GM19438 (cell line): Measurements from ENCODE around the gene VSTM2B.
"Not testable (repeated sequence)": the region's sequence is repeated elsewhere in the genome, so short reads cannot be mapped to it uniquely, and the experiment has no call there.

Experiments
- ATAC-seq: cut with Tn5 transposase; IDR thresholded peaks from one replicate; pipeline ENCODE4 v1.9.1; 2021; ENCODE audit warnings: low read depth; ENCODE audit not compliant: unreplicated experiment

The VSTM2B gene

DNA sequence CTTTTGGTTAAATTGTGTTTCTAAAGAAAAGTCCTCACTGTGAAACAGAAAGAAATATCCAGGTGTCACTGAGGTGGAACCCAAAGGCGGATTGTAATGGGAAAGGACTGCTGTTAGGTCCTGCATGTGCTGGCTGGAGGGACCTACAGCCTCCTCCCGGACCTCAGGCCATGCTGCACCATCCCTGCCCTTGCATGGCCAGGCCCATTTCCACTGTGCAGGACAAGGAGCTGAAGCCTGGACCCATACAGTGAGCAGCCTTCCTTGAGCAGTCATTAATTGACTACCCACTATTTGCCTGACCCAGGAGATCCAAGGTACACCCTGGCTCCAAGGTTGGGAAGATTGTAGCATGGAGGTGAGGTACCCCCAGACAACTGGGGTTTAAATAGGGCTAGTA, 17.6 kb downstream of the VSTM2B start:
- ATAC-seq = no peak

DNA sequence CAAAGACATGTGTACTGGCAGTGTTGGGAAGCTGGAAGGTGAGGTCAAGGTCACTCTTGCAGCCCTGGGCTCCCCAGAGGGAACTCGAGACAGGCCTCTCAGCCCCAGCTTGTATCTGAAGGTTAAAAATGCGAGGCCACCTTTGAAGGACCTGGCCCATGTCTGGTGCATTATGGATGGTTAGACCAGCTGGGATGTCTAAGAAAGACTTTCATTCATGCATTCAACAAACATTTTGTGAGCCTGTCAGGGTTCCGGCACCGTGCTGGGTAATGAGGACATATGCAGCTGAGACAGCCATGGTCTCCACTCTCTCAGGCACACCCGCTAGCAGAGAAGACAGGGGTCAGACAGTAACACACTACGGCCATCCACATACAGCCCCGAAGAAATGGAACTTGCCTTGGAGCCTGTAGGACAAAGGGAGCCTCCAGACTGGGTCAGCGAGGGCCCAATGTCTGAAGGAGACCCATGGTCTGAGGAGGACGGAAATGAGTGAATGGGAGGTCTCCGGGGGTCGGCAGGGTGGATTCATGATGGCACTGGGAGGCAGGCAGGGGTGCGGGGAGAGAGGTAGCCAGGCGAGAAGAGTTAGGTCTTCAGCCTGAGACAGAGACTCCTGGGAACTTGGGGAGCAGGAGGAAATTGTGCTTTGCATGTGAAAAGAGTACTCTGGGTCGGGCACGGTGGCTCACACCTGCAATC, 19.0 kb downstream of the VSTM2B start:
- ATAC-seq = no peak

DNA sequence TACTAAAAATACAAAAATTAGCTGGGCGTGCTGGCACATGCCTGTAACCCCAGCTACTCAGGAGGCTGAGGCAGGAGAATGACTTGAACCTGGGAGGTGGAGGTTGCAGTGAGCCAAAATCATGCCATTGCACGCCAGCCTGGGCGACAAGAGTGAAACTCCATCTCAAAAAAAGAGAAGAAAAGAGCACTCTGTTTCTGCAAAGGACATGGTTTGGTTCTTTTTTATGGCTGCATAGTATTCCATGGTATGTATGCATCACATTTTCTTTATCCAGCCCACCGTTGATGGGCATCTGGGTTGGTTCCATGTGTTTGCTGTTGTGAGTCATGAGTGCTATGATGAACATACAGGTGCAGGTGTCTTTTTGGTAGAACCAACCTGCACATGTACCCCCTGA, 19.7 kb downstream of the VSTM2B start:
- not testable (repeated sequence) for ATAC-seq

DNA sequence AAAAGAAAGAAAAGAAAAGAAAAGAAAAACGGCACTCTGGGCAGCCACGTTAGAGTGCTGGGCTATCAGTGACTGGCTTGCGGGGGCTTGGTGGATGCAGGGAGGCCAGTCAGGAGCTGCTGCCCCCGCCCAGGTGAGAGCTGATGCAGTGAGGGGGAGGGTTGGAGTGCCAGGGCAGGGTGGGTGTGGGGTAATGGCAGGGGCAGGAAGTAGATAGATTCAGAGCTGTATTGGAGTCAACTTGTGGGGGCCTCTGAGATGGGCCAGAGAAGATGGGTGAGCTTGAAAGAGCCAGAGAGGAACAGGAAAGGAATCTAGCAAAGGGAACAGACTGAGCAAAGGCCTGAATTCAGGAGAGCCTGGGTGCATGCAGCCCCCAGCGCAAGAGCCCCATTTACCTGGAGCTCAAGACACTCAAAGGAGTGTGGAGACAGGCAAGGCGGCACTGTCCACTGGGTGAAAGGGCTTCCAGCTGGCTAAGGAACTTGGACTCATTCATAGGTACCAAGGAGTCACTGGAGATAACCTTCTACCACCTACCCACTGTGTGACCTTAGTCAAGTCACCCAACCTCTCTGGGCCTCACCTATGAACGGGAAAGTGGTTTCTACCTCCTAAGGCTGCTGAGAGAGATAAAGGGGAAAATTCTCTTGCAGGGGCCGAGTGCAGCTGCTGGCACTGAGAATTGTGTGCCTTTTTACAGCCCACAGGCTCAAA, 20.2 kb downstream of the VSTM2B start:
- ATAC-seq = no peak

DNA sequence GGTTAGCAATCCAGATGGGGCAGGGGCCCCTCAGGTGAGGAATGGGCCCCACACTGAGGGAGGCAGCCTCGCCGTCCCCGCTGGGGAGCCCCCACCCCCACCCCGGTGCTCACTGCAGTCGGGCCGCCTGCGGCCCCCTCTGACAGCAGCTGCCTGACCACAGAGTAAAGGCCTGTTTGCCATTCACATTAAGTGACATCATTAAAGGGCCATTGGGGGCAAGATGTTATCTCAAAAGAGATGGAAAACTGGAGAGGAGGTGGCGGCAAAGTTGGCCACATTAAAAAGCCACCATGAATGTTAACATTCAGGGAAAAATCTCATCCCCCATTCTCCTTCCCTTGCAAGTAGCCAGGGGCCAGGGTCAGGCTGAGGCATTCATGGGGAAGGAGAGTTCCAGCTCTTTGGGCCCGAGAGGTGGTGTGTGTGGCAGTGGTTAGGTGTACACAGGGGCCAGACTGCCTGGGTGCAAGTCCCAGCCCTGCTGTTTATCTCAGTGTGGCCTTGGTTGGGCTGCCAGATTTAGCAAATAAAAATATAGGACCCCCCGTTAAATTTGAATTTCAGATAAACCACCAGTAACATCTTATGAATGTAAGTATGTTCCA, 20.9 kb downstream of the VSTM2B start:
- ATAC-seq = no peak

DNA sequence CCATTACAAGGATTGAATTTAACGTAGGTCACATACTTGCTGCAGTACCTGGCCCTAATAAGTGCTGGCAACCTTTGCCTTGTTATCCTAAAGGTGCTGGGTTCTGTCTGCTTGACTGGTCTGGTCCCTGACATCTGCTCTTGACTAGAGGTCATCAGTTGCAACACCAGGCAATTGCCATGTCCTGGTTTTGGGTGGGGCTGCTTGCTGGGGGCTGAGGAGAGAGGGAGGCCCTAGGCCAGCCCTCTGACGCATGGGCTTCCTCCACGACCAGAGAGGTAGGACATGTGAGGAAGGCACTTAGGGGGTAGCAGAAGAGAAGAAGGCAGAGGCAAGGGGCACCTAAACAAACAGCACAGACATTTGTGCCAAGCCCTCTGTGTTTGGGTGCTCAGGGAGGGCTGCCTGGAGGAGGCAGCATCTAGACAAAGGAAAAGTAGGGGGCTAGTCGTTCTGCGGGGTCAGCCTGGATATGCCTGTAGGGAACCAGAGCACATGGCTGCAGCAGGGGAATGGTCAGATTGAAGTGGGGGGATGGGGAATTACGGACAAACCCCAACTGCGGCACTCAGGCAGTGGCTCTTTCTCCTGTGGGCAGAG, 21.7 kb downstream of the VSTM2B start:
- no peak for ATAC-seq

DNA sequence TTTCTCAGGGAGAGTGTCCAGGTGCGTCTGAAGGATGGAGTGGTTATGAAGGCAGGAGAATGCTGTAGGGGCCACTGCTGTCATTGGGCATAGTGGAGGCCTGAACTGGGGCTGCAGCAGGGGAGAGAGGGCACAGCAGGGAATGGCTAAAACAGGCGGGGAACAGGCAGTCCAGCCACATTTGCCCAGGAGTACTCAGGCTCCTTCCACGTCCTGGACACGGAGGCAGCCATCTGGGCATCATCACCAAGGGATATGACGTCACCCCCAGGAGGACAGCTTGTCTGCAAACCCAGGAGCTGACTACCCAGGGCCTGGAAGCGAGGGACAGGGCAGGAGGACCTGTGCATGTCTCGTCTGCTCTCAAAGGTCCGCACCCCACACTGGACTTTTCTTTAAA, 22.2 kb downstream of the VSTM2B start:
- no peak for ATAC-seq

DNA sequence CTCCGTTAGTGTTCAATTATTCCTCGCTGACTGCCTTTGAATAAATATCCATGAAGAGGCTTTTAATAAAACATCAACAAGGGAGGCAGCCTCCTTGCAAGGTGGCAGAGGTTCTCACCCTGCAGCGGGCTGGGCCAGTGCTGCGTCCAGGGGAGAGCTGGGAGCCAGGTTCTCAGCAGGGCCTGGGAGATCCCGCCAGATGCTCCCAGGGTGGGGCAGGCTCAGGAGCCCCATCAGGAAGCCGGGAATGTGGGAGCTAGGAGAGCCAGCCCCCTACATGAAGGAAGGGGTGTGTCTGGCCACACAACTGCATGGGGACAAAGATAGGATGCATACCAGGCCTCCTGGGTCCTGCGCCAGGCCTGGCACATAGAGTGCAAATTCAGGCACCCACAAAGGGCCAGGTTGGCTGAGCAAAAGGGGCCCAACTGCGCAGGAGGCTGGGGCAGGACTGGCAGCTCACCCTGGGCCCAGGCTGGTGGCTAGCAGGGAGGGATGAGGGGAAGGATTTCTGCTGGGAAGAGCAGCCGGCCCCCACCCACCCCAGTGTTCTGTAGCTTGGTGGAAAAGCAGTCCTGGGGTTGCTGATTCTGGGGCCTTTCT, 22.8 kb downstream of the VSTM2B start:
- ATAC-seq = no peak

DNA sequence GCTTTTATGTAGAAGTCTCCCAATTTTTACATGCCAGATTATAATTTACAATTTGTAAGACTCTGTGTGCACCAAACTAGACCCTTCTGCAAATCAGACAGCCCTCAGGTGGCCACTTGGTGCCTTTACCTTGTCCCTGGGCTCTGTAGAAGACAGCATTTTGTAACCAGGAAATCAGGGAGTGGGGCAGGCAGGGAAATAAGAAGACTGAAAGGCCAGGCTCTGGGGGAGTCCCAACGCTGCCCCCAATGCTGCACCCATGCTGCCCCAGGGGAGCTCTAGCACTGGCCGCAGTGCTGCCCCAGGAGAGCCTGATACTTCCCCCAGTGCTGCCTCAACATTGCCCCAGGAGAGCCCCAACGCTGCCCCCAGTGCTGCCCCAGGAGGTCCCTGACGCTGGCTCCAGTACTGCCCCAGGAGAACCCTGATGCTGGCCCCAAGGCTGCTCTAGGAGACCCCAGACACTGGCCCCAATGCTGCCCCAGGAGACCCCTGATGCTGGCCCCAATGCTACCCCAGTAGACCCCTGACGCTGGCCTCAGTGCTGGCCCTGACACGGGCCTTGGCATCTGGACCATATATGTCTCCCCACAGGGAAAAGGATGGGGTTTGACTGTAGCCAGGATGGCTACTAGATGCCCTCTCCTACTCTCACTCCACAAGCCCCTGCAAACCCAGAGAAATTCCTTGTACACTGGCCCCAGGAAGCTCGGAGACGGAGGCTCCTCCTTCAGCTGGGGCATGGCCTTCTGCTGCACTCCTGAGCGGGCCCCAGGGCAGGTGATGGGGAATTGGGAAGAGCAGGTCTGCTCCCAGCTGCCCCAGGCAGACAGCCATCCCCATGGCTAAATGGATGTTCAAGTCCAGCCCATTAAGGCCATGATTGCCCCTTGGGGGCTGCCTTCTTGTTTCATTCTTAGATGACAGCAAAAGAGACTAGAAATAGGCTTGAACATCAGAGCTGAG, 23.6 kb downstream of the VSTM2B start:
- no peak for ATAC-seq

DNA sequence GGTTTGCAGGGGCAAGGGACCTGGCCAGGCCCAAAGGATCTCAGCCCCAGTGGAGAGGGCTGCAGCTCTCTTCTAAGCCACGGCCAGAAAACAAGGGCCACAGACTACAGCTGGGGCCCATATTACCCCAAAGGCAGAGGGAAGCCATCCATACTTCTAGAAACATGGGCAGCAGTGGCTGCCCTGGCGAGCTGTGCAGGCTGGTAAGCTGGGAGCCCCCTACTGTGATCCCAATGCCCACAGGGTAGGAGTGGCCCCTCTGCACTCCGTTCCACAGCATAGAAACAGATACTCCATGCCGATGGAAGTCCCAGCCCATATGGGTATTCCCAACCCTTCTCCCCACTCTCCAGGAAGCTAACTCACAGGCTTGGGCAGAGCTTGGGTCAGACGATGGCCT, 25.1 kb downstream of the VSTM2B start:
- ATAC-seq = no peak

DNA sequence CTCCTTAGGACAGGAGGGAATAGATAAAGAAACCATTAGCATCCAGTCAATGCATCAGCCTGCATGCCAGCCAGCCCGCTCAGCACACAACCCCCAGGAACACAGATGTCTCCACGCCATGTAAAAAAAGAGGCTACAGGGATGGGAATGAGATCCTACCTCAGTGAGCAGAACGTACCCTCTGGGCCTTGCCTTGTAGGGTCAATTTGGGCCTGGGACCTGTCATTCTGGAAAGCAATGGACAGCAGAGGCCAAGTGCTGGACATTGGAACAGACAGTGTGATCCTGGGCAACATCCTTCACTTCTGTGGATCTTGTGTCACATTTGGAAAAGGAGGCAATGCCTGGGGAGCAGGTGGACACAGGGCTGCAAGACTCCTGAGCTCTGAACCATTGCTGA, 26.0 kb downstream of the VSTM2B start:
- ATAC-seq = no peak

DNA sequence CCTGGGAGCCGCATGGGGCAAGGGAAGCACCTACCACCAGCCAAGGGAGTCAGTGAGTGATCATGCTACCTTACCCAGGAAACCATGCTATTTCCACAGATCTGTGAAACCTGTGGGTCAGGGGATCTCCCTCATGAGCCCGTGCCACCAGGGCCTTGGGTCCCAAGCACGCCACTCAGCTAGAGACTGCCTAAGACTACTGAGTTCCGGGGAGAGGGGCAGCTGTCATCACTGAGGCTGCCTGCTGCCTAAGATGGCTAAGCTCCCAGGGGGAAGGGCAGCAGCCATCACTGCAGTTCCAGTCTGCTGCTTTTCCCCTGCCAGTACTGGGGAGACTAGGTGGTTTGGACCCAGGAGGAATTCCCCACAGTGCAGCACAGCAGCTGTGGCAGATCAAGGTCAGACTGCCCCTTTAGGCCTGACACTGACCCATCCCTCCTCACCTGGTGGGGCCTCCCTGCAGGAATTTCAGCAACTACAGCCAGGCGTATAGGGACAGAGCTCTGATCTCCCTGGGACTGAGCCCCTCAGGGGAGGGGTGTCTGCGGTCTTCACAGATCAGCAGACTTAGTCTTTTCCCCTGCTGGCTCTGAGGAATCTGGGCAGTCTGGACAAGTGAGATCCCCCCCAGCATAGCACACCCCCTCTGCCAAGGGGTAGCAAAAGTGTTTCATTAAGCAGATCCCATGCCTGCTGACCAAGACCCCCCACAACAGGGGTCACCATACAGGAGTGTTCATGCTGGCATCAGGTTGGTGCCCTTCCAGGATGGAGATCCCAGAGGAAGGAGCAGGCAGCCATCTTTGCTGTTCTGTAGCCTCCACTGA, 26.9 kb downstream of the VSTM2B start:
- no peak for ATAC-seq

DNA sequence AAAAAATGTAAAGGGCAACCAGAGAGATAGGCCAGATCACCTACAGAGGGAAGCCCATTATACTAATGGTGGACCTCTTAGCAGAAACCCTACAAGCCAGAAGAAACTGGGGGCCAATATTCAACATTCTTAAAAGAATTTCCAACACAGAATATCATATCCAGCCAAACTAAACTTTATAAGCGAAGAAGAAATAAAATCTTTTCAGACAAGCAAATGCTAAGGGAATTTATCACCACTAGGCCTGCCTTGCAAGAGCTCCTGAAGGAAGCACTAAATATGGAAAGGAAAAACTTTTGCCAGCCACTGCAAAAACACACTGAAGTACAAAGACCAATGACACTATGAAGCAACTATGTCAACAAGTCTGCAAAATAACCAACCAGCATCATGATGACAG, 28.4 kb downstream of the VSTM2B start:
- no peak for ATAC-seq

DNA sequence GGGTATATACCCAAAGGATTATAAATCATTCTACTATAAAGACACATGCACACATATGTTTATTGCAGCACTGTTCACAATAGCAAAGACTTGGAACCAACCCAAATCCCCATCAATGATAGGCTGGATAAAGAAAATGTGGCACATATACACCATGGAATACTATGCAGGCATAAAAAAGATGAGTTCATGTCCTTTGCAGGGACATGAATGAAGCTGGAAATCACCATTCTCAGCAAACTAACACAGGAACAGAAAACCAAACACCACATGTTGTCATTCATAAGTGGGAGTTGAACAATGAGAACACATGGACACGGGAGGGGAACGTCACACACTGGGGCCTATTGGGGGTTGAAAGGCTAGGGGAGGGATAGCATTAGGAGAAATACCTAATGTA, 33.3 kb downstream of the VSTM2B start:
- not testable (repeated sequence) for ATAC-seq

DNA sequence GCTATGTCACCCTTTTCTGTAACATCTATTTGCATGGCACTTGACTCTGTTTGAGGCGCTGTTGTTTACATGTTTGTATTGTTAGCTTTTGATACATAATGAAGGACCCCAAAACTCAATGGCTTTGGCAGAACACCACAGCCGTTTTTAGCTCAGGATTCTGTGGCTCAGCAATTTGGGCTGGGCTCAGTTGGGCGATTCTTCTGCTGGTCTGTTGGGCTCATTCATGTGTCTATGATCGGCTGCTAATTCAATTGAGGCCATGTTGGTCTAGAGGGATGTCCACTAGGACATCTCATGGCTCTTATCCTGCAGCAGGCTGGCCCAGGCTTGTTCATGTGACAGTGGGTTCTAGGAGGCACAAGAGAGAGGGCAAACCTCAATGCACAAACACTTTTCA, 33.9 kb downstream of the VSTM2B start:
- ATAC-seq = no peak

DNA sequence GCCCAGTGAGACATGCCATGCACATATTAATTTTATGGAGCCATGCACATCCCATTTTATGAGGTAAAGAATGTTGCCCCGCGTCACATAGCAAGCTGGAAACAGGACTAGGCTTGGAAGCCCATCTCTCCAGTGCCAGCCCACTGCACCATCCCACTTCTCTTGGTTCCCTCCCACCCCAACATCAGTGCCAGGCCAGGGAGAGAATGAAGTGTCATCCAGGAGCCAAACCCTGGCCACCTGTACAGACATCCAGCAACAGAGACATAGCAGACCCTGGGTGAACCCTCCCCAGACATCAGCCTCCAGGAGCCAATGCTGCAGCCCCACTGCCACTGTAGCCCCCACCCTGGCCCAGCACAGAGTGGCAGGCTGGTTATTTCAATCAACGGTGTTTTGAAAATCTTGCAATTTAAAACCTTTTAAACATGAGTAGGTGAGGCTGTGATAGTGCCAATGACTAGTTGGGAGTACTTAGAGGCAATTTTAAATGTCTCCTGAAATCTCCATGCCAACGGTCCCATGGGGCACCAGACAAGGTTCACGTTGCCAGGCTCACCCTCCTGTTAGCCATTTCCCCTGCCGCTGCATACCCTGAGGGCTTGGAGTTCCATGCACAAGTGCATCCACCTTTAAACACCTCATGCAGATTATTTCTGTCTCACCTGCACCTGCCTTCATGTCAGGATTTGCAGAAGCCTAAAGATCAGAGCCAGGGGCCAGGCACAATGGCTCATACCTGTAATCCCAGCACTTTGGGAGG, 34.7 kb downstream of the VSTM2B start:
- ATAC-seq = no peak

DNA sequence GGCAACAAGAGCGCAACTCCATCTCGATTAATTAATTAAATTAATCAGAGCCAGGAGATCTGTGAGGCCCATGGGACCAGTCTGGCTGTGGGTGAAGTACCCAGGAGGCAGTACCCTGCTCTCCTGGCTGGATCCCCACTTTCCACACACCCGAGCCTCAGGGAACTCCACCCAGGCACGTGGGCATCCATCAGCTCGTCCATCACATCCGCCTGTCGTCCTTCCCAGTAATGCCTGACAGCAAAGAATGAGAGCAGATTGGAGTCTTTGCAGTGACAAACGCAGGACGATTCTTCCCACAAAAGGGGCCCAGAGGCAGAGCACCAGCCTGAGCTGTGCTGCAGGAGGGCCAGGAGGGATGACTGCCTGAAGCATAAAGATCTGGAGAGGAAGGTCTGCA, 35.8 kb downstream of the VSTM2B start:
- no peak for ATAC-seq
